Keratinocyte (primary cell): ENCODE data around the gene SPTLC3. TPM values are rescaled to one million over a fixed set of nuclear protein-coding genes. Genes with fewer than 3 reads are reported as not detected.

ENCODE experiments used
- DNase-seq: peaks from one replicate; pipeline ENCODE4 v3.0.0-alpha.2; 2011; ENCODE audit warnings: low read depth, missing footprints, low spot score
- FAIRE-seq: peaks from 2 replicates; lab custom pipeline; 2011; peaks lifted over from hg19 to GRCh38; lab: Jason Lieb, UNC
- H2AFZ ChIP-seq: 2 replicates; pipeline ENCODE4 v1.6.0; 2012; ENCODE audit warnings: low read length, control low read depth, inconsistent platforms; ENCODE audit not compliant: control insufficient read depth
- H3K27ac ChIP-seq: 2 replicates; pipeline ENCODE4 v1.5.1; 2011; ENCODE audit warnings: low read length; ENCODE audit not compliant: control insufficient read depth, insufficient read depth
- H3K27me3 ChIP-seq: 3 replicates; pipeline ENCODE4 v1.6.0; 2011; ENCODE audit warnings: low read length; ENCODE audit not compliant: control insufficient read depth, insufficient read depth; ENCODE audit errors: extremely low read depth
- H3K36me3 ChIP-seq, 2 experiments: 2 replicates in 1 of 2; 3 replicates in 1 of 2; pipeline ENCODE4 v1.5.1; 2011; ENCODE audit warnings: low read length in 2 of 2, mild to moderate bottlenecking in 1 of 2; ENCODE audit not compliant: control insufficient read depth in 2 of 2, insufficient read depth in 2 of 2; ENCODE audit errors: extremely low read depth in 1 of 2
- H3K4me1 ChIP-seq: 3 replicates; pipeline ENCODE4 v1.5.1; 2011; ENCODE audit warnings: low read length; ENCODE audit not compliant: control insufficient read depth, insufficient read depth; ENCODE audit errors: extremely low read depth
- H3K4me2 ChIP-seq: 3 replicates; pipeline ENCODE4 v1.6.0; 2011; ENCODE audit warnings: low read depth, low read length; ENCODE audit not compliant: control insufficient read depth, insufficient read depth; ENCODE audit errors: extremely low read depth
- H3K4me3 ChIP-seq, 3 experiments: fragments of 200-600 bp in 1 of 3; sonication (generic) in 1 of 3; 2 replicates in 2 of 3; 3 replicates in 1 of 3; pipeline ENCODE4 v1.5.1; 2011 to 2016; ENCODE audit warnings: low read length in 3 of 3, mild to moderate bottlenecking in 3 of 3, control low read depth in 2 of 3, inconsistent platforms in 1 of 3, low read depth in 1 of 3, mixed read lengths in 1 of 3, mixed run types in 1 of 3, moderate library complexity in 1 of 3; ENCODE audit not compliant: control insufficient read depth in 2 of 3, insufficient read depth in 2 of 3; ENCODE audit errors: extremely low read depth in 1 of 3
- H3K79me2 ChIP-seq: 2 replicates; pipeline ENCODE4 v1.6.0; 2012; ENCODE audit warnings: low read length; ENCODE audit not compliant: control insufficient read depth, insufficient read depth
- H3K9ac ChIP-seq: 3 replicates; pipeline ENCODE4 v1.6.0; 2011; ENCODE audit warnings: low read length; ENCODE audit not compliant: control insufficient read depth, insufficient read depth; ENCODE audit errors: extremely low read depth
- H3K9me1 ChIP-seq: 3 replicates; pipeline ENCODE4 v1.6.0; 2011; ENCODE audit warnings: low read length; ENCODE audit not compliant: control insufficient read depth, insufficient read depth; ENCODE audit errors: extremely low read depth
- H3K9me3 ChIP-seq: 2 replicates; pipeline ENCODE4 v1.5.1; 2012; ENCODE audit warnings: low read depth, low read length; ENCODE audit not compliant: control insufficient read depth
- H4K20me1 ChIP-seq: 3 replicates; pipeline ENCODE4 v1.6.0; 2011; ENCODE audit warnings: low read length; ENCODE audit not compliant: control insufficient read depth, insufficient read depth; ENCODE audit errors: extremely low read depth
- EZH2 ChIP-seq: IDR thresholded peaks from one replicate; pipeline ENCODE4 v1.6.1; 2012; ENCODE audit warnings: inconsistent platforms, mild to moderate bottlenecking, low read length, moderate library complexity
- dilution Hi-C: fragments of 300-500 bp; cut with MboI; formaldehyde crosslinking; loops from one replicate; pipeline ENCODE4 v1.7.0; 2020; ENCODE audit warnings: low sequenced_read_pairs; ENCODE audit not compliant: extremely low pct_ligation_motif_present
- polyA plus RNA-seq, 5 experiments: library from polyadenylated mRNA; depleted of rRNA in 3 of 5; stranded (reverse) in 3 of 5; stranded (forward) in 1 of 5; unstranded in 1 of 5; fragments of >200 nt; gene quantifications; 1 replicate in 1 of 5; 2 replicates in 3 of 5; 3 replicates in 1 of 5; pipeline versions ENCODE4 v1.2.1 to v1.2.3, GENCODE V29; 2011 to 2012; ENCODE audit warnings: missing spikeins in 2 of 5, low read depth in 1 of 5, low replicate concordance in 1 of 5
- TF ChIP-seq, protein P1 (sequence below), 3 experiments: IDR thresholded peaks in 1 of 3; conservative IDR thresholded peaks in 1 of 3; optimal IDR thresholded peaks in 1 of 3; 2 replicates in 2 of 3; 3 replicates in 1 of 3; pipeline versions ENCODE3 to v1.5.1; 2011; ENCODE audit warnings: low read length in 3 of 3, mild to moderate bottlenecking in 3 of 3, moderate library complexity in 2 of 3, control low read depth in 1 of 3, inconsistent platforms in 1 of 3; ENCODE audit not compliant: insufficient read depth in 2 of 3; ENCODE audit errors: extremely low read depth in 1 of 3

The SPTLC3 gene
- polyA plus RNA-seq, 1 donor (not counting 4 experiments of a cell fraction or from before 2014, with no cell fraction given), result 11.4 TPM

DNA sequence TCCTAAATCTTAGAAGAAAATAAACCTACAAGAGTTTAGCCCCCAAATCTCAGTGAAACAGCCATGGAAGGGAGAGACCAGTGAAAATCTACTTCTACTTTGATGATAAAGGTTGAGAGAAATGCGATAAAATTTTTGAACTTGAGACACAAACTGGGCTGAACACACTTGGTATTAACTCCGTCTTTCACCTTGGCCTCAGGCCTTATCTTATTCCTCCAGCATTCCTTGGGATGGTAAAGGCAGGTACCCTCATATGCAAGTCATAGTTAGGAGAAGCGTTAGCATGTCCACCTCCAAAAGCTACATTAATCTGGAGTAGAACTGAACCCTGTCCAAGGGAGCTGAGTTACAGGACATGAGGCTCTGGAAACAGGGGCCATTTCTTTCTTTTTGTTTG lies 1.2 kb upstream of the SPTLC3 start:
- no peak overlapping the region for H3K9ac ChIP-seq
- peak; percentile 32 for FAIRE-seq
- no peak for DNase-seq
- H2AFZ ChIP-seq, result no peak overlapping the region
- H3K27ac ChIP-seq, result no peak overlapping the region
- H3K36me3 ChIP-seq, result no peaks in the 10 kb centered on the region
- H3K4me1 ChIP-seq, result peaks cover 25% of the 10 kb centered on the region
- no peaks in the 10 kb centered on the region for H4K20me1 ChIP-seq
- H3K4me2 ChIP-seq, result peak overlapping the region; percentile 44
- dilution Hi-C loops, result no loop called here
- H3K4me3 ChIP-seq, result no peak overlapping the region
- no peaks in the 10 kb centered on the region for H3K9me3 ChIP-seq
- TF ChIP-seq EZH2, result no peak
- TF ChIP-seq, protein P1, sequence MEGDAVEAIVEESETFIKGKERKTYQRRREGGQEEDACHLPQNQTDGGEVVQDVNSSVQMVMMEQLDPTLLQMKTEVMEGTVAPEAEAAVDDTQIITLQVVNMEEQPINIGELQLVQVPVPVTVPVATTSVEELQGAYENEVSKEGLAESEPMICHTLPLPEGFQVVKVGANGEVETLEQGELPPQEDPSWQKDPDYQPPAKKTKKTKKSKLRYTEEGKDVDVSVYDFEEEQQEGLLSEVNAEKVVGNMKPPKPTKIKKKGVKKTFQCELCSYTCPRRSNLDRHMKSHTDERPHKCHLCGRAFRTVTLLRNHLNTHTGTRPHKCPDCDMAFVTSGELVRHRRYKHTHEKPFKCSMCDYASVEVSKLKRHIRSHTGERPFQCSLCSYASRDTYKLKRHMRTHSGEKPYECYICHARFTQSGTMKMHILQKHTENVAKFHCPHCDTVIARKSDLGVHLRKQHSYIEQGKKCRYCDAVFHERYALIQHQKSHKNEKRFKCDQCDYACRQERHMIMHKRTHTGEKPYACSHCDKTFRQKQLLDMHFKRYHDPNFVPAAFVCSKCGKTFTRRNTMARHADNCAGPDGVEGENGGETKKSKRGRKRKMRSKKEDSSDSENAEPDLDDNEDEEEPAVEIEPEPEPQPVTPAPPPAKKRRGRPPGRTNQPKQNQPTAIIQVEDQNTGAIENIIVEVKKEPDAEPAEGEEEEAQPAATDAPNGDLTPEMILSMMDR (optimal IDR thresholded peaks at IDR 0.05 in 1 of 3, IDR thresholded peaks at IDR 0.05 in 1 of 3, conservative IDR thresholded peaks at IDR 0.05 in 1 of 3; ENCODE audit: extremely low read depth in 1 of 3, insufficient read depth in 2 of 3, low read length in 3 of 3), result no peak
- no peaks in the 10 kb centered on the region for H3K9me1 ChIP-seq
- no peaks in the 10 kb centered on the region for H3K79me2 ChIP-seq
- no peaks in the 10 kb centered on the region for H3K27me3 ChIP-seq

DNA sequence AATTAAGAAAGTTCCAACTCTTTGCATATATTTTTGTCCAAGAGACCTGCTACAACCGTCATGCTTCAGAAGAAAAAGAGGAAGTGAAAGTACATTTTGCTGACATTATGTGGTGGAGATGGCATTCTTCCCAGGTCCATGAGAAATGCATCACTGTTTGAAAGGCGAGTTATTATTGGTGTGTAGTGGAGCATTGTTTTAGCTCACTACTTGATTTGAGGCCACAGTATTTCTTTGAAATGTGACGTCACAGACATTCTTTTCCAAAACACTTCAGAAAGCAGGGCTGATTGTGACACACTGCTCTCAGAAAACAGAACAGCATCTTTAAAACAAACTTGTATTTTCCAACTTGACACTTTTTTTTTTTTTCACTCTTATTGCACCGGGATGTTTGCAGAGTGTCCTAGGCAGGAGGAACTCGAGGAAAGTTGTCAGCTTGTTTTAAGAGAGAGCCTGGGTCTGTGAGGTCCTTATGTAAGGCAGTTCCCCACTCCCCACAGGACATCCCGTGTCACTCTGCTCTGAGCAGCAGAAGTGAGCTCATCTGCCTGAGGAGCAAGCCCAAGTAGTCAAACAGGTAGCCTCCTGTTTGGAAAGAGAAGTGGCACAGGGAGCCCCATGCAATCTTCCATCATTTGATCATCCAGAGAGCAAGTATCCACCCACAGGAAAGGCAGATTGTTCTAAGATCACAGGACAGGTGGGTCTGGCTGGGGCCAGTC lies 1.1 kb downstream of the SPTLC3 start:
- H3K9me1 ChIP-seq, result no peaks in the 10 kb centered on the region
- H3K9me3 ChIP-seq, result no peaks in the 10 kb centered on the region
- peaks cover 25% of the 10 kb centered on the region for H3K4me1 ChIP-seq
- TF ChIP-seq, protein P1 (optimal IDR thresholded peaks at IDR 0.05 in 1 of 3, IDR thresholded peaks at IDR 0.05 in 1 of 3, conservative IDR thresholded peaks at IDR 0.05 in 1 of 3; ENCODE audit: extremely low read depth in 1 of 3, insufficient read depth in 2 of 3, low read length in 3 of 3), result no peak
- no peak for TF ChIP-seq EZH2
- no peaks in the 10 kb centered on the region for H3K79me2 ChIP-seq
- dilution Hi-C loops, result no loop called here
- H3K27me3 ChIP-seq, result no peaks in the 10 kb centered on the region
- H4K20me1 ChIP-seq, result no peaks in the 10 kb centered on the region
- H3K27ac ChIP-seq, result peak overlapping the region; percentile 38
- peak overlapping the region; percentile 93 for H3K4me2 ChIP-seq
- H3K36me3 ChIP-seq, result peaks cover 0 to 3% of the 10 kb centered on the region in 2 experiments
- H3K9ac ChIP-seq, result peak overlapping the region; percentile 49
- DNase-seq, result no peak
- peak overlapping the region; percentile 47 to 81 (median 76) for H3K4me3 ChIP-seq
- peak; percentile 83 for FAIRE-seq
- peak overlapping the region; percentile 72 for H2AFZ ChIP-seq
